SK-N-SH (cell line): Measurements from ENCODE around the gene ST6GALNAC6. TPM values are rescaled to one million over a fixed set of nuclear protein-coding genes. Genes with fewer than 3 reads are reported as not detected.

Experiments
- CTCF ChIA-PET: fragments of 300-600, 350-600 bp; formaldehyde crosslinking; extraction: SDS; loops from one replicate; lab custom pipeline; 2021; lab: Yijun Ruan, JAX
- POLR2A ChIA-PET: fragments of 350-600 bp; sonication (Branson Sonifier 250); formaldehyde crosslinking; extraction: SDS; loops from one replicate; lab custom pipeline; 2020; ENCODE audit warnings: antibody characterized with exemption, inconsistent platforms; lab: Yijun Ruan, JAX
- DNase-seq: peaks from one replicate; pipeline ENCODE4 v3.0.0; 2012
- H2AFZ ChIP-seq: fragments of 200-600 bp; sonication (generic); 2 replicates; pipeline ENCODE4 v1.8.1; 2016; ENCODE audit warnings: antibody characterized with exemption, mild to moderate bottlenecking, low read depth
- H3F3A ChIP-seq: fragments of 200-600 bp; sonication (generic); replicated peaks from 2 replicates; pipeline ENCODE3; 2016; ENCODE audit warnings: antibody characterized with exemption, mild to moderate bottlenecking; ENCODE audit not compliant: insufficient read depth
- H3K27ac ChIP-seq, 2 experiments: fragments of 200-500 bp in 1 of 2; fragments of 200-600 bp in 1 of 2; sonication (Bioruptor generic) in 1 of 2; sonication (generic), shearing (Covaris generic) in 1 of 2; 2 replicates each; pipeline versions ENCODE4 v1.5.1 to v1.6.1; 2014 to 2016; ENCODE audit warnings: low read depth in 2 of 2, inconsistent platforms in 1 of 2, low read length in 1 of 2, mild to moderate bottlenecking in 1 of 2, mixed read lengths in 1 of 2
- H3K27me3 ChIP-seq: fragments of 200-600 bp; sonication (generic), shearing (Covaris generic); 2 replicates; pipeline ENCODE4 v1.6.1; 2016; ENCODE audit warnings: mixed run types; ENCODE audit not compliant: insufficient read depth
- H3K36me3 ChIP-seq, 2 experiments: fragments of 200-500 bp in 1 of 2; fragments of 200-600 bp in 1 of 2; sonication (Bioruptor generic) in 1 of 2; sonication (generic) in 1 of 2; replicated peaks in 1 of 2; 2 replicates each; pipeline versions ENCODE3 to v1.5.1; 2014 to 2016; ENCODE audit warnings: low read length in 1 of 2, mild to moderate bottlenecking in 1 of 2; ENCODE audit not compliant: insufficient read depth in 2 of 2, control insufficient read depth in 1 of 2
- H3K4me1 ChIP-seq, 2 experiments: fragments of 200-500 bp in 1 of 2; fragments of 200-600 bp in 1 of 2; sonication (Bioruptor generic) in 1 of 2; sonication (generic), shearing (Covaris generic) in 1 of 2; 2 replicates each; pipeline versions ENCODE4 v1.5.1 to v1.6.1; 2014 to 2016; ENCODE audit warnings: low read depth in 1 of 2, low read length in 1 of 2, mixed run types in 1 of 2; ENCODE audit not compliant: insufficient read depth in 2 of 2, control insufficient read depth in 1 of 2
- H3K4me2 ChIP-seq: fragments of 200-600 bp; sonication (generic), shearing (Covaris generic); 2 replicates; pipeline ENCODE4 v1.6.1; 2017; ENCODE audit warnings: mixed run types
- H3K4me3 ChIP-seq, 2 experiments: fragments of 200-500 bp in 1 of 2; fragments of 200-600 bp in 1 of 2; sonication (Bioruptor generic) in 1 of 2; sonication (generic), shearing (Covaris generic) in 1 of 2; 2 replicates each; pipeline versions ENCODE4 v1.5.1 to v1.8.1; 2014 to 2016; ENCODE audit warnings: low read depth in 2 of 2, inconsistent platforms in 1 of 2, low read length in 1 of 2, mild to moderate bottlenecking in 1 of 2, mixed read lengths in 1 of 2, moderate library complexity in 1 of 2
- H3K79me2 ChIP-seq: fragments of 200-600 bp; sonication (generic); 2 replicates; pipeline ENCODE4 v1.8.1; 2017; ENCODE audit warnings: mild to moderate bottlenecking; ENCODE audit not compliant: insufficient read depth
- H3K9ac ChIP-seq: fragments of 200-600 bp; sonication (generic); 2 replicates; pipeline ENCODE4 v1.6.1; 2017; ENCODE audit warnings: mixed run types
- H3K9me2 ChIP-seq: fragments of 200-600 bp; sonication (generic); 2 replicates; pipeline ENCODE4 v1.6.1; 2017; ENCODE audit warnings: mixed run types
- H3K9me3 ChIP-seq: fragments of 200-600 bp; sonication (generic); 2 replicates; pipeline ENCODE4 v1.6.1; 2017; ENCODE audit warnings: mixed run types, mild to moderate bottlenecking, moderate library complexity
- H4K20me1 ChIP-seq: fragments of 200-600 bp; sonication (generic); 2 replicates; pipeline ENCODE4 v1.6.1; 2017; ENCODE audit warnings: mild to moderate bottlenecking, mixed run types; ENCODE audit not compliant: insufficient read depth
- ELF1 ChIP-seq: IDR thresholded peaks from 2 replicates; pipeline ENCODE4 v1.4.0; 2012
- EZH2phosphoT487 ChIP-seq: fragments of 200-600 bp; sonication (generic); IDR thresholded peaks from 2 replicates; pipeline ENCODE4 v1.6.1; 2017; ENCODE audit warnings: low read depth, mixed run types, mild to moderate bottlenecking, antibody characterized with exemption, moderate library complexity, borderline replicate concordance
- FOXJ3 ChIP-seq: sonication (generic); formaldehyde crosslinking; IDR thresholded peaks from 2 replicates; pipeline ENCODE4 v1.5.1; 2020; ENCODE audit warnings: mild to moderate bottlenecking, missing genetic modification reagents
- FOXM1 ChIP-seq: IDR thresholded peaks from 2 replicates; pipeline ENCODE4 v1.4.0; 2012; ENCODE audit warnings: low read depth, mild to moderate bottlenecking
- GABPA ChIP-seq: IDR thresholded peaks from 2 replicates; pipeline ENCODE4 v1.4.0; 2012; ENCODE audit warnings: low read depth, mild to moderate bottlenecking
- IRF3 ChIP-seq: fragments of 150-350 bp; IDR thresholded peaks from 2 replicates; pipeline ENCODE4 v1.6.1; 2016; ENCODE audit warnings: mild to moderate bottlenecking, low read depth, low read length
- MEF2A ChIP-seq: IDR thresholded peaks from 2 replicates; pipeline ENCODE4 v1.4.0; 2012; ENCODE audit warnings: low read depth, borderline replicate concordance
- NFIC ChIP-seq: IDR thresholded peaks from 2 replicates; pipeline ENCODE4 v1.4.0; 2012; ENCODE audit warnings: borderline replicate concordance
- PBX3 ChIP-seq: IDR thresholded peaks from 2 replicates; pipeline ENCODE4; 2012
- RAD21 ChIP-seq: IDR thresholded peaks from 2 replicates; pipeline ENCODE4 v1.6.1; 2012; ENCODE audit warnings: mild to moderate bottlenecking, low read length
- RCOR1 ChIP-seq: fragments of 150-350 bp; IDR thresholded peaks from 2 replicates; pipeline ENCODE4 v1.6.1; 2017; ENCODE audit warnings: antibody characterized with exemption, low read length
- REST ChIP-seq: IDR thresholded peaks from 2 replicates; pipeline ENCODE4 v1.6.1; 2012; ENCODE audit warnings: mild to moderate bottlenecking, low read depth, low read length, moderate library complexity
- RFX5 ChIP-seq: IDR thresholded peaks from 2 replicates; pipeline ENCODE4 v1.6.1; 2012; ENCODE audit warnings: mild to moderate bottlenecking, improper control_type of control experiment, low read length
- USF2 ChIP-seq: fragments of 150-350 bp; IDR thresholded peaks from 2 replicates; pipeline ENCODE4 v1.6.1; 2017; ENCODE audit warnings: antibody characterized with exemption, low read length, low read depth, borderline replicate concordance
- WGBS: methylation state at CpG from one replicate; pipeline ENCODE4 v1.1.6; 2017; ENCODE audit warnings: low lambda C conversion rate; 5-methylcytosine and 5-hydroxymethylcytosine counted together
- polyA plus RNA-seq, 3 experiments: library from polyadenylated mRNA; depleted of rRNA; stranded (reverse); fragments of >200 nt; gene quantifications; 2 replicates each; pipeline ENCODE4 v1.2.3, GENCODE V29; 2012

Gene ST6GALNAC6
- polyA plus RNA-seq, 1 of the 3 experiments (the other 2 are of a cell fraction), result 34.8 TPM

- TF ChIP-seq USF2, result no peak
- TF ChIP-seq RCOR1, result no peak
- no peak for TF ChIP-seq IRF3
- TF ChIP-seq FOXJ3 (CRISPR knock-in tag), result no peak
- TF ChIP-seq RFX5, result no peak
- no peak for TF ChIP-seq REST
- TF ChIP-seq EZH2phosphoT487, result no peak
These were observed 51.3 kb downstream of the ST6GALNAC6 start (continued) for GRCh38 chr9:127847833-127848755.

GRCh38 chr9:127847178-127847510 lies 52.3 kb downstream of the ST6GALNAC6 start:
- no peak for DNase-seq
- Histone ChIP-seq H2AFZ (no peak overlapping the region), H3K27ac (peak overlapping the region in 1 of 2 experiments; percentile 64; a peak in 1 of 4 replicates), H3K79me2 (peaks cover 63% of the 10 kb centered on the region), H3K9ac (no peak overlapping the region), H4K20me1 (no peaks in the 10 kb centered on the region), H3K9me3 (peaks cover 7% of the 10 kb centered on the region; the same call in 1 of the 2 replicates), H3K4me2 (no peak overlapping the region), H3K27me3 (no peaks in the 10 kb centered on the region), H3K4me3 (no peak overlapping the region), H3K4me1 (peaks cover 5 to 10% of the 10 kb centered on the region in 2 experiments; a peak in 2 of 4 replicates), H3K36me3 (peaks cover 4 to 14% of the 10 kb centered on the region in 2 experiments), H3K9me2 (no peaks in the 10 kb centered on the region), H3F3A (no peaks in the 10 kb centered on the region)
- WGBS, result 66% methylated on average over 6 of the region's 6 CpGs
- ChIA-PET CTCF (interaction anchor here (1.0 to 3.8 kb wide), 2 partner anchors 23 to 112 kb away, joined by 3 to 16 read pairs; partner anchors contain the start of gene TOR2A), POLR2A (no interaction called here)
- TF ChIP-seq ELF1 (no peak), IRF3 (no peak), PBX3 (no peak), RAD21 (no peak), GABPA (no peak), MEF2A (no peak), NFIC (no peak), FOXM1 (no peak)
